Breast epithelium (tissue), 3 donors: Measurements from ENCODE around the gene PLPPR1.

Experiments
- CTCF ChIP-seq, 3 donors: fragments of 450-650 bp; IDR thresholded peaks; one replicate each; pipeline ENCODE4 v1.5.1; 2016 to 2017; ENCODE audit warnings: antibody characterized with exemption in 3 of 3, mild to moderate bottlenecking in 3 of 3, moderate library complexity in 3 of 3
- POLR2A ChIP-seq: fragments of 450-650 bp; IDR thresholded peaks from one replicate; pipeline ENCODE4 v1.6.1; 2016; ENCODE audit warnings: antibody characterized with exemption, mild to moderate bottlenecking, moderate library complexity

- no peak for TF ChIP-seq CTCF (IDR thresholded peaks at IDR 0.05)
- no peak for TF ChIP-seq POLR2A
Measured at GRCh38 chr9:101365181-101365580, 336.7 kb downstream of the PLPPR1 start.
